ENCODE data around the gene ZNF547.
A peak's percentile ranks its signal among the peaks of the same experiment; 100 is the strongest.

ZNF547 gene

GRCh38 chr19:57320180-57321084 is 42.9 kb upstream of the ZNF547 start, which contains the start of gene ZNF543 (continued):
- no peak for TF ChIP-seq ZNF704 (tag by site-specific recombination; IDR thresholded peaks at IDR 0.05)
- no peak for TF ChIP-seq ZNF777 (tag by site-specific recombination; IDR thresholded peaks at IDR 0.05; ENCODE audit: borderline replicate concordance)
- no peak for TF ChIP-seq PRDM4 (tag by site-specific recombination; IDR thresholded peaks at IDR 0.05)
- peak; percentile 60; the same call in 1 of the 2 replicates for TF ChIP-seq ZBTB8A (tag by site-specific recombination; IDR thresholded peaks at IDR 0.05)
- 0 out of 2 replicates have a peak, but pooled peaks have one; percentile 5 for TF ChIP-seq CTCF (tag by site-specific recombination; IDR thresholded peaks at IDR 0.05)
- TF ChIP-seq ZNF621 (tag by site-specific recombination; IDR thresholded peaks at IDR 0.05) = no peak
- TF ChIP-seq SCRT1 (tag by site-specific recombination; IDR thresholded peaks at IDR 0.05; ENCODE audit: borderline replicate concordance) = no peak
- TF ChIP-seq ZNF670 (tag by site-specific recombination; IDR thresholded peaks at IDR 0.05; ENCODE audit: low read depth) = no peak
- peak; percentile 44 for TF ChIP-seq ZIC2 (tag by site-specific recombination; IDR thresholded peaks at IDR 0.05)
- peak; percentile 23; the same call in 1 of the 2 replicates for TF ChIP-seq KLF7 (tag by site-specific recombination; IDR thresholded peaks at IDR 0.05; ENCODE audit: borderline replicate concordance)
- TF ChIP-seq ZNF76 (tag by site-specific recombination; IDR thresholded peaks at IDR 0.05; ENCODE audit: borderline replicate concordance, low read depth) = peak; percentile 66
- peak; percentile 73 for TF ChIP-seq SP3 (tag by site-specific recombination; IDR thresholded peaks at IDR 0.05)
- peak; percentile 42; the same call in 1 of the 2 replicates for TF ChIP-seq KLF1 (tag by site-specific recombination; IDR thresholded peaks at IDR 0.05)
- TF ChIP-seq ZNF302 (tag by site-specific recombination; IDR thresholded peaks at IDR 0.05; ENCODE audit: low read depth) = no peak
- TF ChIP-seq ZBTB11 (tag by site-specific recombination; conservative IDR thresholded peaks at IDR 0.05; ENCODE audit: low read depth) = peak; percentile 95
- TF ChIP-seq ZNF518A (tag by site-specific recombination; conservative IDR thresholded peaks at IDR 0.05; ENCODE audit: low read depth) = peak; percentile 67
- no peak for TF ChIP-seq ZNF19 (tag by site-specific recombination; IDR thresholded peaks at IDR 0.05; ENCODE audit: low read depth)
- no peak for TF ChIP-seq ZNF140 (tag by site-specific recombination; IDR thresholded peaks at IDR 0.05)
- TF ChIP-seq ZNF23 (tag by site-specific recombination; IDR thresholded peaks at IDR 0.05; ENCODE audit: borderline replicate concordance) = no peak
- TF ChIP-seq ZNF404 (tag by site-specific recombination; IDR thresholded peaks at IDR 0.05) = no peak
- peak; percentile 30; the same call in 1 of the 2 replicates for TF ChIP-seq ZFHX2 (tag by site-specific recombination; conservative IDR thresholded peaks at IDR 0.05)
- TF ChIP-seq GLI4 (tag by site-specific recombination; IDR thresholded peaks at IDR 0.05) = no peak
- TF ChIP-seq ZBTB20 (tag by site-specific recombination; IDR thresholded peaks at IDR 0.05) = peak; percentile 80; the same call in 1 of the 2 replicates
- no peak for TF ChIP-seq TRIM28 (IDR thresholded peaks at IDR 0.05; ENCODE audit: borderline replicate concordance, low read length)
- TF ChIP-seq ZNF335 (tag by site-specific recombination; conservative IDR thresholded peaks at IDR 0.05) = peak; percentile 92

Measured in HEK293 (cell line).